Smooth muscle cell (in vitro differentiated cells): ENCODE results near the gene MYLK. TPM values are rescaled to one million over a fixed set of nuclear protein-coding genes. Genes with fewer than 3 reads are reported as not detected.

Source experiments
- DNase-seq: peaks from one replicate; lab custom pipeline; 2025; ENCODE audit not compliant: unreplicated experiment; lab: John Stamatoyannopoulos, UW
- H2AFZ ChIP-seq: fragments of 200-600 bp; sonication (generic); 2 replicates; pipeline ENCODE4 v1.6.0; 2016; ENCODE audit warnings: antibody characterized with exemption, low read depth, mild to moderate bottlenecking
- H3F3A ChIP-seq: fragments of 200-600 bp; sonication (generic); 2 replicates; pipeline ENCODE4 v1.6.0; 2017; ENCODE audit warnings: antibody characterized with exemption, low read depth
- H3K27ac ChIP-seq: fragments of 200-600 bp; sonication (generic); 2 replicates; pipeline ENCODE4 v1.5.1; 2016; ENCODE audit warnings: low read depth, mild to moderate bottlenecking
- H3K27me3 ChIP-seq: fragments of 200-600 bp; sonication (generic); 2 replicates; pipeline ENCODE4 v1.6.1; 2016; ENCODE audit warnings: low read depth, mild to moderate bottlenecking
- H3K36me3 ChIP-seq: fragments of 200-600 bp; sonication (generic); 2 replicates; pipeline ENCODE4 v1.5.1; 2016; ENCODE audit warnings: low read depth
- H3K4me1 ChIP-seq: fragments of 200-600 bp; sonication (generic); 2 replicates; pipeline ENCODE4 v1.5.1; 2016; ENCODE audit warnings: low read depth
- H3K4me2 ChIP-seq: fragments of 200-600 bp; sonication (generic); 2 replicates; pipeline ENCODE4 v1.6.0; 2016; ENCODE audit warnings: mild to moderate bottlenecking
- H3K4me3 ChIP-seq: fragments of 200-600 bp; sonication (generic); 2 replicates; pipeline ENCODE4 v1.5.1; 2016; ENCODE audit warnings: mild to moderate bottlenecking
- H3K79me2 ChIP-seq: fragments of 200-600 bp; sonication (generic); 2 replicates; pipeline ENCODE4 v1.6.0; 2016; ENCODE audit warnings: low read depth, mild to moderate bottlenecking
- H3K9ac ChIP-seq: fragments of 200-600 bp; sonication (generic); 2 replicates; pipeline ENCODE4 v1.6.0; 2016; ENCODE audit warnings: low read depth
- H3K9me3 ChIP-seq: fragments of 200-600 bp; sonication (generic); replicated peaks from 2 replicates; pipeline ENCODE4 v1.5.1; 2016; ENCODE audit warnings: low read depth
- H4K20me1 ChIP-seq: fragments of 200-600 bp; sonication (generic); 2 replicates; pipeline ENCODE4 v1.6.0; 2016; ENCODE audit warnings: low read depth
- WGBS: methylation state at CpG from one replicate; pipeline ENCODE4 v1.1.7; 2016; ENCODE audit warnings: low lambda C conversion rate; 5-methylcytosine and 5-hydroxymethylcytosine counted together
- polyA plus RNA-seq: library from polyadenylated mRNA; unstranded; fragments of >200 nt; fragmentation: Nextera tagmentation; extraction: Ambion mirVana; gene quantifications from 2 replicates; pipeline ENCODE4 v1.2.1, GENCODE V29; 2016
- total RNA-seq: library from RNA; depleted of rRNA; stranded (reverse); fragments of >200 nt; gene quantifications from 2 replicates; pipeline ENCODE4 v1.2.3, GENCODE V29; 2014
- TF ChIP-seq, protein P1 (sequence below): fragments of 200-600 bp; sonication (generic); IDR thresholded peaks from 2 replicates; pipeline ENCODE4 v1.5.1; 2017; ENCODE audit warnings: borderline replicate concordance, mild to moderate bottlenecking, antibody characterized with exemption; ENCODE audit not compliant: insufficient read depth, poor library complexity, severe bottlenecking

MYLK gene
- total and polyA plus RNA-seq, 2 experiments from 2014 or later, result 13.6 to 25.5 TPM

- Histone ChIP-seq H2AFZ (no peak overlapping the region), H3K36me3 (no peaks in the 10 kb centered on the region), H3K9me3 (no peaks in the 10 kb centered on the region), H3F3A (peaks cover 5% of the 10 kb centered on the region), H3K79me2 (no peaks in the 10 kb centered on the region), H3K4me2 (peak overlapping the region; percentile 11), H3K4me1 (peaks cover 3% of the 10 kb centered on the region), H4K20me1 (no peaks in the 10 kb centered on the region), H3K27me3 (no peaks in the 10 kb centered on the region), H3K27ac (peak overlapping the region; percentile 8), H3K4me3 (no peak overlapping the region), H3K9ac (no peak overlapping the region)
- TF ChIP-seq, protein P1, sequence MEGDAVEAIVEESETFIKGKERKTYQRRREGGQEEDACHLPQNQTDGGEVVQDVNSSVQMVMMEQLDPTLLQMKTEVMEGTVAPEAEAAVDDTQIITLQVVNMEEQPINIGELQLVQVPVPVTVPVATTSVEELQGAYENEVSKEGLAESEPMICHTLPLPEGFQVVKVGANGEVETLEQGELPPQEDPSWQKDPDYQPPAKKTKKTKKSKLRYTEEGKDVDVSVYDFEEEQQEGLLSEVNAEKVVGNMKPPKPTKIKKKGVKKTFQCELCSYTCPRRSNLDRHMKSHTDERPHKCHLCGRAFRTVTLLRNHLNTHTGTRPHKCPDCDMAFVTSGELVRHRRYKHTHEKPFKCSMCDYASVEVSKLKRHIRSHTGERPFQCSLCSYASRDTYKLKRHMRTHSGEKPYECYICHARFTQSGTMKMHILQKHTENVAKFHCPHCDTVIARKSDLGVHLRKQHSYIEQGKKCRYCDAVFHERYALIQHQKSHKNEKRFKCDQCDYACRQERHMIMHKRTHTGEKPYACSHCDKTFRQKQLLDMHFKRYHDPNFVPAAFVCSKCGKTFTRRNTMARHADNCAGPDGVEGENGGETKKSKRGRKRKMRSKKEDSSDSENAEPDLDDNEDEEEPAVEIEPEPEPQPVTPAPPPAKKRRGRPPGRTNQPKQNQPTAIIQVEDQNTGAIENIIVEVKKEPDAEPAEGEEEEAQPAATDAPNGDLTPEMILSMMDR, result no peak
- no peak for DNase-seq
- whole genome bisulfite sequencing, result 55% methylated on average over 8 of the region's 8 CpGs
Measured at GRCh38 chr3:123620343-123620742, 263.8 kb downstream of the MYLK start.

GRCh38 chr3:123618768-123619484, 265.2 kb downstream of the MYLK start:
- Histone ChIP-seq H3K27ac (no peak overlapping the region), H3F3A (peaks cover 5% of the 10 kb centered on the region), H3K27me3 (no peaks in the 10 kb centered on the region), H3K9me3 (no peaks in the 10 kb centered on the region), H3K4me2 (peak overlapping the region; percentile 18), H4K20me1 (no peaks in the 10 kb centered on the region), H3K9ac (no peak overlapping the region), H3K79me2 (no peaks in the 10 kb centered on the region), H2AFZ (no peak overlapping the region), H3K4me3 (no peak overlapping the region), H3K4me1 (peaks cover 3% of the 10 kb centered on the region), H3K36me3 (no peaks in the 10 kb centered on the region)
- no peak for DNase-seq
- TF ChIP-seq, protein P1, result no peak
- WGBS, result 89% methylated on average over 5 of the region's 5 CpGs

DNA sequence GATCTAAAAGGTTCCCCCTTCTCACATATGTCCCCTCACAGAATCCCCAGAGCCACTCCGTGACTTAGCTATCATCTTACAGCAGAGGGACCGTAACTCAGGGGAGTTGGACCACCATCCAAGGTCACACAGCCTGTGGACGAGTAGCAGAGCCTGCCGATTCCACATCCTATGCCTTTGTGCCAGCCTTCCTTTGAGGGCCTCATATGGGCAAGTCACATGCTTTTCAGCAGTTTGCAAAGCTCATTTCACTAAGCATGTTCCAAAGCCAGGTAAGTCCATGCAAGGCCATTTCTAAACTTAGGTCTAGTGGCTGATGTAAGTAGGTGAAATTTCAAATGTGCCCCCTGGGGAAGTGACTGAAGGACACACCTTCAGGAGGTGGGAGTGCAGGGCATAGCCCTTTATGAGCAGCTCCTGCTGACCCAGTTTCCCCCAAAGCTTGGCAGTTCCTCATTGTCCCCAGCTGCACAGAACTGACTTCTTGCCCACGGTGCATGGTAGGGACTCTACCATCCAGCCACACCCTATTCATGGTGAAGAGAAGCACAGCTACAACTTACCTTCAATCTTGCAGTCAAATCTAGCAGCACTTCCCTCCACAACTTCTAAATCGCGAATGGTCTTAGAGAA, 265.9 kb downstream of the MYLK start:
- Histone ChIP-seq H3K9ac (no peak overlapping the region), H3K4me1 (peaks cover 3% of the 10 kb centered on the region), H3F3A (peaks cover 5% of the 10 kb centered on the region), H2AFZ (no peak overlapping the region), H3K36me3 (no peaks in the 10 kb centered on the region), H3K27me3 (no peaks in the 10 kb centered on the region), H3K27ac (no peak overlapping the region), H3K4me2 (peak overlapping the region; percentile 6), H4K20me1 (no peaks in the 10 kb centered on the region), H3K9me3 (no peaks in the 10 kb centered on the region), H3K79me2 (no peaks in the 10 kb centered on the region), H3K4me3 (no peak overlapping the region)
- WGBS, result 84% methylated on average over 7 of the region's 7 CpGs
- DNase-seq, result no peak
- TF ChIP-seq, protein P1, result no peak
